ENCODE data around the gene ZNF655. TPM values are rescaled to one million over a fixed set of nuclear protein-coding genes. Genes with fewer than 3 reads are reported as not detected.
"Not testable (repeated sequence)": the region's sequence is repeated elsewhere in the genome, so short reads cannot be mapped to it uniquely, and the experiment has no call there.

ZNF655 gene
- total RNA-seq, 1 experiment from 2014 or later: 59.3 TPM

- Histone ChIP-seq H3K9me3 (ENCODE audit: low read depth, low read length, poor library complexity, severe bottlenecking) (no peaks in the 10 kb centered on the region), H3K36me3 (ENCODE audit: insufficient read depth, low read length, poor library complexity, severe bottlenecking) (no peaks in the 10 kb centered on the region), H3K4me3 (ENCODE audit: low read depth, low read length, poor library complexity, severe bottlenecking) (peak overlapping the region; percentile 49), H3K27me3 (replicated peaks; ENCODE audit: insufficient read depth, low read depth, low read length, poor library complexity) (no peaks in the 10 kb centered on the region), H3K27ac (ENCODE audit: low read depth, low read length, poor library complexity, severe bottlenecking) (no peak overlapping the region), H3K4me1 (ENCODE audit: insufficient read depth, low read length, poor library complexity, severe bottlenecking) (no peaks in the 10 kb centered on the region)
- no TSS peak for BruUV-seq (replicated peaks)
- CTCF ChIA-PET: no interaction called here
- DNase-seq (ENCODE audit: low spot score): no peak
- POLR2A ChIA-PET (ENCODE audit: low non-redundant PET): interaction anchor here (0.7 kb wide), 1 partner anchor 20 kb away, joined by 3 read pairs; no protein-coding TSS in a partner anchor
- intact Hi-C loops (cut with micrococcal nuclease; ENCODE audit: unreplicated experiment): no loop called here
- TF ChIP-seq CTCF (conservative IDR thresholded peaks at IDR 0.05; ENCODE audit: low read depth, low read length) (no peak), EZH2 (IDR thresholded peaks at IDR 0.05; ENCODE audit: borderline replicate concordance, low read depth, low read length, poor library complexity, severe bottlenecking) (no peak)
Measured at GRCh38 chr7:99579281-99579955, 21.0 kb downstream of the ZNF655 start.

GRCh38 chr7:99579956-99580777 is 21.7 kb downstream of the ZNF655 start:
- no peaks in the 10 kb centered on the region for H3K27me3 ChIP-seq (replicated peaks; ENCODE audit: insufficient read depth, low read depth, low read length, poor library complexity)
- no peak overlapping the region for H3K27ac ChIP-seq (ENCODE audit: low read depth, low read length, poor library complexity, severe bottlenecking)
- ChIA-PET CTCF (interaction anchor here (0.5 to 0.7 kb wide), 2 partner anchors 217 to 1842 kb away, joined by 5 to 7 read pairs; no protein-coding TSS in a partner anchor), POLR2A (ENCODE audit: low non-redundant PET) (no interaction called here)
- intact Hi-C loops (cut with micrococcal nuclease; ENCODE audit: unreplicated experiment): no loop called here
- TF ChIP-seq EZH2 (IDR thresholded peaks at IDR 0.05; ENCODE audit: borderline replicate concordance, low read depth, low read length, poor library complexity, severe bottlenecking) (no peak), CTCF (conservative IDR thresholded peaks at IDR 0.05; ENCODE audit: low read depth, low read length) (peak; percentile 65)
- DNase-seq (ENCODE audit: low spot score): peak; percentile 75
- no peaks in the 10 kb centered on the region for H3K9me3 ChIP-seq (ENCODE audit: low read depth, low read length, poor library complexity, severe bottlenecking)
- H3K36me3 ChIP-seq (ENCODE audit: insufficient read depth, low read length, poor library complexity, severe bottlenecking): no peaks in the 10 kb centered on the region
- no peaks in the 10 kb centered on the region for H3K4me1 ChIP-seq (ENCODE audit: insufficient read depth, low read length, poor library complexity, severe bottlenecking)
- peak overlapping the region; percentile 49 for H3K4me3 ChIP-seq (ENCODE audit: low read depth, low read length, poor library complexity, severe bottlenecking)
- no TSS peak for BruUV-seq (replicated peaks)

- intact Hi-C loops (cut with micrococcal nuclease; ENCODE audit: unreplicated experiment); H3K9me3 ChIP-seq (ENCODE audit: low read depth, low read length, poor library complexity, severe bottlenecking); H3K27me3 ChIP-seq (replicated peaks; ENCODE audit: insufficient read depth, low read depth, low read length, poor library complexity); DNase-seq (ENCODE audit: low spot score); BruUV-seq (replicated peaks); H3K36me3 ChIP-seq (ENCODE audit: insufficient read depth, low read length, poor library complexity, severe bottlenecking); H3K27ac ChIP-seq (ENCODE audit: low read depth, low read length, poor library complexity, severe bottlenecking); H3K4me1 ChIP-seq (ENCODE audit: insufficient read depth, low read length, poor library complexity, severe bottlenecking): not testable (repeated sequence)
- ChIA-PET POLR2A (ENCODE audit: low non-redundant PET) (interaction anchor here (0.6 kb wide), 1 partner anchor 9 kb away, joined by 3 read pairs; no protein-coding TSS in a partner anchor), CTCF (interaction anchor here (0.5 to 0.7 kb wide), 2 partner anchors 218 to 1841 kb away, joined by 5 to 7 read pairs; no protein-coding TSS in a partner anchor)
- peak overlapping the region; percentile 49 for H3K4me3 ChIP-seq (ENCODE audit: low read depth, low read length, poor library complexity, severe bottlenecking)
Measured at GRCh38 chr7:99580778-99581332, 22.4 kb downstream of the ZNF655 start.

Data from A673 (cell line).